Activated naive CD8-positive, alpha-beta T cell treated with anti-CD3 and anti-CD28 coated beads, Interleukin-2, amount 50 U/mL, for 24 hours (primary cell): Measurements from ENCODE around the gene NKG7.
"Not testable (repeated sequence)": the region's sequence is repeated elsewhere in the genome, so short reads cannot be mapped to it uniquely, and the experiment has no call there.

Experiments
- ATAC-seq: fragments of 150-1000 bp; cut with Tn5 transposase; one replicate; pipeline ENCODE4 v1.10.0; 2021
- DNase-seq: peaks from one replicate; pipeline ENCODE4 v3.0.0; 2021
- H3K27ac Mint-ChIP-seq: one replicate; pipeline ENCODE4 v1.8.0; 2021; ENCODE audit warnings: mild to moderate bottlenecking, mixed read lengths
- H3K27me3 Mint-ChIP-seq: one replicate; pipeline ENCODE4 v1.8.0; 2021; ENCODE audit warnings: mixed read lengths
- H3K36me3 Mint-ChIP-seq: one replicate; pipeline ENCODE4 v1.8.0; 2021; ENCODE audit warnings: low read depth, mixed read lengths
- H3K4me1 Mint-ChIP-seq: one replicate; pipeline ENCODE4 v1.8.0; 2021; ENCODE audit warnings: mixed read lengths
- H3K4me3 Mint-ChIP-seq: one replicate; pipeline ENCODE4 v1.8.0; 2021; ENCODE audit warnings: mild to moderate bottlenecking, moderate library complexity, mixed read lengths
- H3K9me3 Mint-ChIP-seq: one replicate; pipeline ENCODE4 v1.8.0; 2021; ENCODE audit warnings: mixed read lengths

NKG7 gene

GRCh38 chr19:51372649-51373504 lies at the start of gene NKG7:
Gene NKG7 (minus strand): TSS chr19:51372654. CDS start chr19:51372535, 119 bp downstream.
- peak within 1 kb of the TSS; percentile 100 for H3K4me3 Mint-ChIP-seq
- ATAC-seq = peak; percentile 82
- DNase-seq = peak; percentile 86
- peaks cover 2% of the 10 kb centered on the region for H3K27me3 Mint-ChIP-seq
- H3K9me3 Mint-ChIP-seq = peaks cover 7% of the 10 kb centered on the region
- peaks cover 28% of the 10 kb centered on the region for H3K36me3 Mint-ChIP-seq
- H3K27ac Mint-ChIP-seq = peak within 1 kb of the TSS; percentile 92
- peaks cover 71% of the 10 kb centered on the region for H3K4me1 Mint-ChIP-seq

GRCh38 chr19:51422053-51422448 lies 49.6 kb upstream of the NKG7 start:
- H3K4me1 Mint-ChIP-seq = peaks cover 41% of the 10 kb centered on the region
- no peaks in the 10 kb centered on the region for H3K9me3 Mint-ChIP-seq
- ATAC-seq (peak; percentile 59), DNase-seq (peak; percentile 98)
- peak overlapping the region; percentile 29 for H3K4me3 Mint-ChIP-seq
- no peaks in the 10 kb centered on the region for H3K36me3 Mint-ChIP-seq
- peaks cover 12% of the 10 kb centered on the region for H3K27me3 Mint-ChIP-seq
- peak overlapping the region; percentile 42 for H3K27ac Mint-ChIP-seq

- ATAC-seq (no peak), DNase-seq (peak; percentile 25)
- Mint-ChIP-seq H3K27me3 (peaks cover 12% of the 10 kb centered on the region), H3K27ac (no peak overlapping the region), H3K9me3 (no peaks in the 10 kb centered on the region), H3K4me3 (peak overlapping the region; percentile 29), H3K36me3 (no peaks in the 10 kb centered on the region), H3K4me1 (peaks cover 46% of the 10 kb centered on the region)
These were observed 49.0 kb upstream of the NKG7 start for GRCh38 chr19:51421229-51422052.

GRCh38 chr19:51420511-51420910 lies 48.1 kb upstream of the NKG7 start:
- ATAC-seq, H3K27ac Mint-ChIP-seq, H3K36me3 Mint-ChIP-seq, DNase-seq, H3K4me3 Mint-ChIP-seq, H3K9me3 Mint-ChIP-seq: not testable (repeated sequence)
- H3K27me3 Mint-ChIP-seq = peaks cover 12% of the 10 kb centered on the region
- H3K4me1 Mint-ChIP-seq = peaks cover 46% of the 10 kb centered on the region

GRCh38 chr19:51418707-51419106 lies 46.3 kb upstream of the NKG7 start:
- H3K9me3 Mint-ChIP-seq = no peaks in the 10 kb centered on the region
- H3K27me3 Mint-ChIP-seq = peaks cover 9% of the 10 kb centered on the region
- H3K27ac Mint-ChIP-seq = no peak overlapping the region
- H3K4me3 Mint-ChIP-seq = no peak overlapping the region
- no peaks in the 10 kb centered on the region for H3K36me3 Mint-ChIP-seq
- no peak for DNase-seq
- peaks cover 42% of the 10 kb centered on the region for H3K4me1 Mint-ChIP-seq
- peak; percentile 15 for ATAC-seq

- Mint-ChIP-seq H3K9me3 (no peaks in the 10 kb centered on the region), H3K27ac (peak overlapping the region; percentile 48), H3K36me3 (no peaks in the 10 kb centered on the region), H3K27me3 (peaks cover 9% of the 10 kb centered on the region), H3K4me3 (no peak overlapping the region), H3K4me1 (peaks cover 42% of the 10 kb centered on the region)
- ATAC-seq (no peak), DNase-seq (no peak)
These were observed 45.3 kb upstream of the NKG7 start for GRCh38 chr19:51417810-51418157.

GRCh38 chr19:51417107-51417809 lies 44.8 kb upstream of the NKG7 start, which contains the start of gene SIGLEC10:
Gene SIGLEC10 (minus strand): TSS chr19:51417642. CDS start chr19:51417581, 61 bp downstream.
- peak within 1 kb of the TSS; percentile 48 for H3K27ac Mint-ChIP-seq
- ATAC-seq (peak; percentile 70), DNase-seq (peak; percentile 60)
- no peaks in the 10 kb centered on the region for H3K9me3 Mint-ChIP-seq
- H3K36me3 Mint-ChIP-seq = no peaks in the 10 kb centered on the region
- peaks cover 9% of the 10 kb centered on the region for H3K27me3 Mint-ChIP-seq
- H3K4me1 Mint-ChIP-seq = peaks cover 41% of the 10 kb centered on the region
- H3K4me3 Mint-ChIP-seq = peak within 1 kb of the TSS; percentile 33

- not testable (repeated sequence) for H3K36me3 Mint-ChIP-seq, DNase-seq, H3K9me3 Mint-ChIP-seq, H3K4me3 Mint-ChIP-seq, ATAC-seq, H3K27me3 Mint-ChIP-seq, H3K27ac Mint-ChIP-seq
- H3K4me1 Mint-ChIP-seq = peaks cover 35% of the 10 kb centered on the region
These were observed 44.0 kb upstream of the NKG7 start for GRCh38 chr19:51416422-51416821.

GRCh38 chr19:51415187-51415586 lies 42.7 kb upstream of the NKG7 start:
- no peak overlapping the region for H3K4me3 Mint-ChIP-seq
- peaks cover 8% of the 10 kb centered on the region for H3K27me3 Mint-ChIP-seq
- DNase-seq = no peak
- no peak for ATAC-seq
- peaks cover 27% of the 10 kb centered on the region for H3K4me1 Mint-ChIP-seq
- no peak overlapping the region for H3K27ac Mint-ChIP-seq
- no peaks in the 10 kb centered on the region for H3K9me3 Mint-ChIP-seq
- H3K36me3 Mint-ChIP-seq = no peaks in the 10 kb centered on the region

- no peak for DNase-seq
- H3K4me1 Mint-ChIP-seq = peaks cover 6% of the 10 kb centered on the region
- no peak overlapping the region for H3K27ac Mint-ChIP-seq
- H3K9me3 Mint-ChIP-seq = no peaks in the 10 kb centered on the region
- peaks cover 4% of the 10 kb centered on the region for H3K27me3 Mint-ChIP-seq
- H3K36me3 Mint-ChIP-seq = no peaks in the 10 kb centered on the region
- ATAC-seq = no peak
- H3K4me3 Mint-ChIP-seq = no peak overlapping the region
These were observed 38.7 kb upstream of the NKG7 start for GRCh38 chr19:51410950-51411748.

- peaks cover 4% of the 10 kb centered on the region for H3K27me3 Mint-ChIP-seq
- DNase-seq (peak; percentile 28), ATAC-seq (peak; percentile 76)
- H3K4me1 Mint-ChIP-seq = peaks cover 6% of the 10 kb centered on the region
- H3K27ac Mint-ChIP-seq = peak overlapping the region; percentile 58
- no peak overlapping the region for H3K4me3 Mint-ChIP-seq
- peaks cover 10% of the 10 kb centered on the region for H3K9me3 Mint-ChIP-seq
- H3K36me3 Mint-ChIP-seq = peaks cover 14% of the 10 kb centered on the region
These were observed 35.2 kb upstream of the NKG7 start for GRCh38 chr19:51407511-51408131.

GRCh38 chr19:51402117-51402516 lies 29.7 kb upstream of the NKG7 start:
- H3K27me3 Mint-ChIP-seq = no peaks in the 10 kb centered on the region
- ATAC-seq (no peak), DNase-seq (no peak)
- H3K4me1 Mint-ChIP-seq = peaks cover 26% of the 10 kb centered on the region
- peaks cover 21% of the 10 kb centered on the region for H3K9me3 Mint-ChIP-seq
- peaks cover 36% of the 10 kb centered on the region for H3K36me3 Mint-ChIP-seq
- no peak overlapping the region for H3K27ac Mint-ChIP-seq
- H3K4me3 Mint-ChIP-seq = no peak overlapping the region

GRCh38 chr19:51399936-51400335 lies 27.5 kb upstream of the NKG7 start:
- not testable (repeated sequence) for H3K27ac Mint-ChIP-seq, H3K27me3 Mint-ChIP-seq, DNase-seq, H3K4me3 Mint-ChIP-seq, ATAC-seq
- H3K9me3 Mint-ChIP-seq = peaks cover 21% of the 10 kb centered on the region
- H3K4me1 Mint-ChIP-seq = peaks cover 46% of the 10 kb centered on the region
- H3K36me3 Mint-ChIP-seq = peaks cover 44% of the 10 kb centered on the region
